ENCODE results near the gene AKAP13.

- no peak for TF ChIP-seq CTCF (conservative IDR thresholded peaks at IDR 0.05)
- TF ChIP-seq ZFX (IDR thresholded peaks at IDR 0.05): no peak
Measured at GRCh38 chr15:85367741-85368140, 12.7 kb upstream of the AKAP13 start.

Data from C4-2B (cell line).